Neural progenitor cell (in vitro differentiated cells): ENCODE results near the gene NOX3. TPM values are rescaled to one million over a fixed set of nuclear protein-coding genes. Genes with fewer than 3 reads are reported as not detected.

Experiments
- DNase-seq: peaks from one replicate; pipeline ENCODE4 v3.0.0-alpha.2; 2016; ENCODE audit warnings: low spot score
- H2AFZ ChIP-seq: fragments of 200-600 bp; sonication (generic); replicated peaks from 2 replicates; pipeline ENCODE4 v1.6.1; 2016; ENCODE audit warnings: antibody characterized with exemption
- H3F3A ChIP-seq: fragments of 200-600 bp; sonication (generic); 2 replicates; pipeline ENCODE4 v1.6.1; 2016; ENCODE audit warnings: antibody characterized with exemption, low read depth
- H3K27ac ChIP-seq: fragments of 200-600 bp; sonication (generic); 2 replicates; pipeline ENCODE4 v1.5.1; 2016; ENCODE audit warnings: mild to moderate bottlenecking
- H3K27me3 ChIP-seq: fragments of 200-600 bp; sonication (generic); 2 replicates; pipeline ENCODE4 v1.6.1; 2016; ENCODE audit warnings: mild to moderate bottlenecking, moderate library complexity
- H3K36me3 ChIP-seq: fragments of 200-600 bp; sonication (generic); 2 replicates; pipeline ENCODE4 v1.5.1; 2016
- H3K4me1 ChIP-seq: fragments of 200-600 bp; sonication (generic); 2 replicates; pipeline ENCODE4 v1.6.1; 2016; ENCODE audit warnings: mixed run types
- H3K4me2 ChIP-seq: fragments of 200-600 bp; sonication (generic); 2 replicates; pipeline ENCODE4 v1.6.1; 2016
- H3K4me3 ChIP-seq: fragments of 200-600 bp; sonication (generic); 2 replicates; pipeline ENCODE4 v1.5.1; 2016
- H3K79me2 ChIP-seq: fragments of 200-600 bp; sonication (generic); 2 replicates; pipeline ENCODE4 v1.6.1; 2016; ENCODE audit warnings: low read depth
- H3K9ac ChIP-seq: fragments of 200-600 bp; sonication (generic); 2 replicates; pipeline ENCODE4 v1.6.1; 2016
- H3K9me3 ChIP-seq: fragments of 200-600 bp; sonication (generic); 2 replicates; pipeline ENCODE4 v1.5.1; 2016; ENCODE audit warnings: low read depth
- H4K20me1 ChIP-seq: fragments of 200-600 bp; sonication (generic); 2 replicates; pipeline ENCODE4 v1.6.1; 2016; ENCODE audit warnings: low read depth
- H3K27ac Mint-ChIP-seq: 3 replicates; pipeline ENCODE4 v1.8.0; 2021; ENCODE audit warnings: mixed read lengths
- H3K27me3 Mint-ChIP-seq: 2 replicates; pipeline ENCODE4 v1.8.0; 2022; ENCODE audit warnings: low read depth, mild to moderate bottlenecking, inconsistent platforms, moderate library complexity, mixed read lengths; ENCODE audit not compliant: insufficient read depth
- H3K36me3 Mint-ChIP-seq: 3 replicates; pipeline ENCODE4 v1.8.0; 2021; ENCODE audit warnings: mixed read lengths
- H3K4me1 Mint-ChIP-seq: 3 replicates; pipeline ENCODE4 v1.8.0; 2021; ENCODE audit warnings: mixed read lengths
- H3K4me3 Mint-ChIP-seq: 3 replicates; pipeline ENCODE4 v1.8.0; 2021; ENCODE audit warnings: mild to moderate bottlenecking, moderate library complexity, mixed read lengths
- H3K9me3 Mint-ChIP-seq: 3 replicates; pipeline ENCODE4 v1.8.0; 2020; ENCODE audit warnings: mixed read lengths
- CTCF ChIP-seq: fragments of 200-600 bp; sonication (generic); IDR thresholded peaks from 2 replicates; pipeline ENCODE4 v1.5.1; 2017; ENCODE audit warnings: antibody characterized with exemption, mild to moderate bottlenecking
- EZH2 ChIP-seq: fragments of 200-600 bp; sonication (generic); IDR thresholded peaks from 2 replicates; pipeline ENCODE4 v1.6.1; 2017; ENCODE audit warnings: antibody characterized with exemption, mild to moderate bottlenecking, moderate library complexity
- EZH2phosphoT487 ChIP-seq: fragments of 200-600 bp; sonication (generic); IDR thresholded peaks from 2 replicates; pipeline ENCODE4 v1.6.1; 2017; ENCODE audit warnings: antibody characterized with exemption
- total RNA-seq: library from RNA; depleted of rRNA; stranded (reverse); fragments of >200 nt; gene quantifications from 2 replicates; pipeline ENCODE4 v1.2.3, GENCODE V29; 2015; ENCODE audit warnings: low replicate concordance

The NOX3 gene
- total RNA-seq, 1 donor from 2014 or later = not detected

- Histone ChIP-seq H4K20me1 (no peaks in the 10 kb centered on the region), H3K9ac (no peak overlapping the region), H3K9me3 (no peaks in the 10 kb centered on the region), H3K4me3 (no peak overlapping the region), H3K27me3 (no peaks in the 10 kb centered on the region), H3K4me1 (no peaks in the 10 kb centered on the region), H3K79me2 (no peaks in the 10 kb centered on the region), H3F3A (no peaks in the 10 kb centered on the region), H3K27ac (no peak overlapping the region), H2AFZ (peak overlapping the region; percentile 26), H3K4me2 (no peak overlapping the region), H3K36me3 (no peaks in the 10 kb centered on the region)
- Mint-ChIP-seq H3K4me1 (no peaks in the 10 kb centered on the region), H3K27ac (no peak overlapping the region), H3K27me3 (peaks cover 2% of the 10 kb centered on the region), H3K36me3 (no peaks in the 10 kb centered on the region), H3K9me3 (no peaks in the 10 kb centered on the region), H3K4me3 (no peak overlapping the region)
- TF ChIP-seq CTCF = no peak
- TF ChIP-seq EZH2 = no peak
- no peak for TF ChIP-seq EZH2phosphoT487
- no peak for DNase-seq
Observed at GRCh38 chr6:155434096-155434495, 21.5 kb downstream of the NOX3 start.

GRCh38 chr6:155432293-155432692, 23.3 kb downstream of the NOX3 start:
- H3K27ac ChIP-seq = no peak overlapping the region
- no peaks in the 10 kb centered on the region for H4K20me1 ChIP-seq
- no peaks in the 10 kb centered on the region for H3K79me2 ChIP-seq
- no peaks in the 10 kb centered on the region for H3K9me3 ChIP-seq
- Mint-ChIP-seq H3K27ac (no peak overlapping the region), H3K36me3 (no peaks in the 10 kb centered on the region), H3K9me3 (no peaks in the 10 kb centered on the region), H3K4me1 (no peaks in the 10 kb centered on the region), H3K4me3 (no peak overlapping the region), H3K27me3 (peaks cover 5% of the 10 kb centered on the region)
- no peaks in the 10 kb centered on the region for H3K4me1 ChIP-seq
- no peak overlapping the region for H2AFZ ChIP-seq
- H3K9ac ChIP-seq = no peak overlapping the region
- H3K4me3 ChIP-seq = no peak overlapping the region
- H3F3A ChIP-seq = no peaks in the 10 kb centered on the region
- no peaks in the 10 kb centered on the region for H3K27me3 ChIP-seq
- no peak for DNase-seq
- H3K4me2 ChIP-seq = no peak overlapping the region
- no peaks in the 10 kb centered on the region for H3K36me3 ChIP-seq
- no peak for TF ChIP-seq EZH2phosphoT487

GRCh38 chr6:155429321-155429893, 26.2 kb downstream of the NOX3 start:
- no peaks in the 10 kb centered on the region for H3K9me3 Mint-ChIP-seq
- H3K36me3 Mint-ChIP-seq = no peaks in the 10 kb centered on the region
- no peaks in the 10 kb centered on the region for H3K36me3 ChIP-seq
- H3K27ac ChIP-seq = no peak overlapping the region
- H3K4me3 Mint-ChIP-seq = no peak overlapping the region
- no peaks in the 10 kb centered on the region for H3K27me3 ChIP-seq
- H3K79me2 ChIP-seq = no peaks in the 10 kb centered on the region
- no peak overlapping the region for H3K27ac Mint-ChIP-seq
- no peaks in the 10 kb centered on the region for H3K4me1 ChIP-seq
- no peaks in the 10 kb centered on the region for H3K9me3 ChIP-seq
- H3K9ac ChIP-seq = no peak overlapping the region
- no peaks in the 10 kb centered on the region for H4K20me1 ChIP-seq
- no peaks in the 10 kb centered on the region for H3K4me1 Mint-ChIP-seq
- peak overlapping the region; percentile 54 for H2AFZ ChIP-seq
- no peak overlapping the region for H3K4me2 ChIP-seq
- no peak for DNase-seq
- no peaks in the 10 kb centered on the region for H3F3A ChIP-seq
- peaks cover 9% of the 10 kb centered on the region for H3K27me3 Mint-ChIP-seq
- H3K4me3 ChIP-seq = no peak overlapping the region
- TF ChIP-seq EZH2 (no peak), EZH2phosphoT487 (no peak), CTCF (no peak)

- no peaks in the 10 kb centered on the region for H3K36me3 Mint-ChIP-seq
- TF ChIP-seq CTCF (no peak), EZH2phosphoT487 (no peak), EZH2 (no peak)
- H3K27me3 Mint-ChIP-seq = peaks cover 7% of the 10 kb centered on the region
Observed at GRCh38 chr6:155426408-155426945, 29.2 kb downstream of the NOX3 start.

More at GRCh38 chr6:155426408-155426945, 29.2 kb downstream of the NOX3 start:
- H3K4me3 Mint-ChIP-seq = no peak overlapping the region
- Histone ChIP-seq H2AFZ (no peak overlapping the region), H4K20me1 (no peaks in the 10 kb centered on the region), H3K9ac (no peak overlapping the region), H3K27ac (no peak overlapping the region), H3K4me1 (no peaks in the 10 kb centered on the region), H3F3A (no peaks in the 10 kb centered on the region), H3K9me3 (no peaks in the 10 kb centered on the region), H3K27me3 (no peaks in the 10 kb centered on the region), H3K4me3 (no peak overlapping the region), H3K4me2 (no peak overlapping the region), H3K36me3 (no peaks in the 10 kb centered on the region), H3K79me2 (no peaks in the 10 kb centered on the region)
- peaks cover 3% of the 10 kb centered on the region for H3K4me1 Mint-ChIP-seq
- no peak for DNase-seq
- no peak overlapping the region for H3K27ac Mint-ChIP-seq
- no peaks in the 10 kb centered on the region for H3K9me3 Mint-ChIP-seq
